ENCODE results near the gene JAKMIP1. TPM values are rescaled to one million over a fixed set of nuclear protein-coding genes. Genes with fewer than 3 reads are reported as not detected.

The JAKMIP1 gene
- total RNA-seq, 1 donor from 2014 or later, result 0.89 TPM

- H3K27ac Mint-ChIP-seq, result no peak overlapping the region
- peaks cover 22% of the 10 kb centered on the region for H3K27me3 Mint-ChIP-seq
- no peaks in the 10 kb centered on the region for H3K36me3 Mint-ChIP-seq (ENCODE audit: insufficient read depth)
- no peak overlapping the region for H3K4me3 Mint-ChIP-seq (ENCODE audit: low read depth)
- H3K9me3 Mint-ChIP-seq (ENCODE audit: low read depth), result no peaks in the 10 kb centered on the region
- DNase-seq (ENCODE audit: low spot score, unreplicated experiment), result no peak
- no peak for TF ChIP-seq CTCF (IDR thresholded peaks at IDR 0.05; ENCODE audit: unreplicated experiment)
- no peaks in the 10 kb centered on the region for H3K4me1 Mint-ChIP-seq (ENCODE audit: low read depth)
Measured at GRCh38 chr4:6093671-6094070, 106.7 kb downstream of the JAKMIP1 start.

- no peaks in the 10 kb centered on the region for H3K36me3 Mint-ChIP-seq (ENCODE audit: insufficient read depth)
- DNase-seq (ENCODE audit: low spot score, unreplicated experiment), result no peak
- no peaks in the 10 kb centered on the region for H3K4me1 Mint-ChIP-seq (ENCODE audit: low read depth)
- no peak overlapping the region for H3K4me3 Mint-ChIP-seq (ENCODE audit: low read depth)
- no peak overlapping the region for H3K27ac Mint-ChIP-seq
- peaks cover 26% of the 10 kb centered on the region for H3K27me3 Mint-ChIP-seq
- H3K9me3 Mint-ChIP-seq (ENCODE audit: low read depth), result no peaks in the 10 kb centered on the region
- TF ChIP-seq CTCF (IDR thresholded peaks at IDR 0.05; ENCODE audit: unreplicated experiment), result no peak
Measured at GRCh38 chr4:6092971-6093370, 107.4 kb downstream of the JAKMIP1 start.

GRCh38 chr4:6092131-6092530, 108.2 kb downstream of the JAKMIP1 start:
- no peak overlapping the region for H3K4me3 Mint-ChIP-seq (ENCODE audit: low read depth)
- no peaks in the 10 kb centered on the region for H3K4me1 Mint-ChIP-seq (ENCODE audit: low read depth)
- H3K36me3 Mint-ChIP-seq (ENCODE audit: insufficient read depth), result no peaks in the 10 kb centered on the region
- peaks cover 27% of the 10 kb centered on the region for H3K27me3 Mint-ChIP-seq
- H3K27ac Mint-ChIP-seq, result no peak overlapping the region
- H3K9me3 Mint-ChIP-seq (ENCODE audit: low read depth), result no peaks in the 10 kb centered on the region
- no peak for TF ChIP-seq CTCF (IDR thresholded peaks at IDR 0.05; ENCODE audit: unreplicated experiment)
- no peak for DNase-seq (ENCODE audit: low spot score, unreplicated experiment)

DNA sequence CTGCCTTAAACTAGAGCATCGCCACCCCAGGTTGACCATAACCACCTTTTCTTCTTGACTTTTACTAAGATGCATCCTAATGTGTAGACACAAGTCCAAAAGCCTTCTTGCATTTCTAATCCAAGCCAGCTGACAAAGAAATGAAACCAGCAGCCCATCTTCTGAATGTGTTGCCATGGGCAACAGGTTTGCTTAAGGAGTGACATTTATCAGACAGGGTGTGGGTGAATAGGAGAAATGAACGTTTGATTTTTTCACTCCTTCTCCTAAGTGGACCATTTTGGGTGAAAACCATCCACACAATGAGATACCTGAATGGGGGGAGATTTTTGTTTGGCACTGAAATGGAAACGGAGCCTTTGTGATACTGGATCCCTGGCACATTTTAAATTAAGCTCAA, 109.4 kb downstream of the JAKMIP1 start:
- H3K4me1 Mint-ChIP-seq (ENCODE audit: low read depth), result no peaks in the 10 kb centered on the region
- TF ChIP-seq CTCF (IDR thresholded peaks at IDR 0.05; ENCODE audit: unreplicated experiment), result no peak
- H3K9me3 Mint-ChIP-seq (ENCODE audit: low read depth), result no peaks in the 10 kb centered on the region
- peaks cover 2% of the 10 kb centered on the region for H3K36me3 Mint-ChIP-seq (ENCODE audit: insufficient read depth)
- no peak overlapping the region for H3K4me3 Mint-ChIP-seq (ENCODE audit: low read depth)
- no peak overlapping the region for H3K27ac Mint-ChIP-seq
- DNase-seq (ENCODE audit: low spot score, unreplicated experiment), result no peak
- H3K27me3 Mint-ChIP-seq, result peaks cover 31% of the 10 kb centered on the region

DNA sequence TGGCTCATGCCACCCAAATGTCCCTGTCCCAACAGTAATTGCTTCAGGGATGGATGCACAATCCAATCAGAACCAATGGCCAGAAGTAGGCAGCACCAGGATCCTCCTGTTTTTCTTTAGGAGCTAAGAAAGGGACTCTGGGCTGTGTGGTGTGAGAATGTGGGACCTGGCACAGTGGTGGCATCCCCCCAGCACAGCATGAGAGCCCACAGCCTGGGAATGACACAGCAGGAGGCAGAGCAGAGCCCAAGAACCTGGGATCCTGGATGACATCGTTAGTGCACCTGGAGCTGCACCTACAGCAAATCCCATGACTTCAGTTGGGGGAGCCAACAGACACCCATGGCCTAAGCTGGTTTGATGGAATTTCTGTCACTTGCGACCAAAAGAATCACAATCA, 111.4 kb downstream of the JAKMIP1 start:
- peaks cover 2% of the 10 kb centered on the region for H3K36me3 Mint-ChIP-seq (ENCODE audit: insufficient read depth)
- DNase-seq (ENCODE audit: low spot score, unreplicated experiment), result no peak
- H3K4me3 Mint-ChIP-seq (ENCODE audit: low read depth), result no peak overlapping the region
- H3K9me3 Mint-ChIP-seq (ENCODE audit: low read depth), result no peaks in the 10 kb centered on the region
- H3K27ac Mint-ChIP-seq, result no peak overlapping the region
- peaks cover 26% of the 10 kb centered on the region for H3K27me3 Mint-ChIP-seq
- H3K4me1 Mint-ChIP-seq (ENCODE audit: low read depth), result no peaks in the 10 kb centered on the region
- no peak for TF ChIP-seq CTCF (IDR thresholded peaks at IDR 0.05; ENCODE audit: unreplicated experiment)

All from progenitor cell of endocrine pancreas (in vitro differentiated cells).